GM13977 (cell line): Measurements from ENCODE around the gene DPYSL4.

ENCODE experiments used
- DNase-seq: peaks from one replicate; pipeline ENCODE4 v3.0.0; 2012; ENCODE audit warnings: low spot score
- in situ Hi-C: fragments of 300-500 bp; cut with MboI; formaldehyde crosslinking; loops from one replicate; pipeline ENCODE4 v1.12.0; 2022; ENCODE audit warnings: low sequenced_read_pairs, low pct_unique_long_range_greater_than_20kb, mixed read lengths, inconsistent platforms; ENCODE audit not compliant: unreplicated experiment
- TF ChIP-seq, protein P1 (sequence below): IDR thresholded peaks from 2 replicates; pipeline ENCODE4 v1.5.1; 2012; ENCODE audit warnings: mild to moderate bottlenecking, control low read depth; ENCODE audit not compliant: insufficient read depth; ENCODE audit errors: extremely low read depth, missing control alignments

Gene DPYSL4

DNA sequence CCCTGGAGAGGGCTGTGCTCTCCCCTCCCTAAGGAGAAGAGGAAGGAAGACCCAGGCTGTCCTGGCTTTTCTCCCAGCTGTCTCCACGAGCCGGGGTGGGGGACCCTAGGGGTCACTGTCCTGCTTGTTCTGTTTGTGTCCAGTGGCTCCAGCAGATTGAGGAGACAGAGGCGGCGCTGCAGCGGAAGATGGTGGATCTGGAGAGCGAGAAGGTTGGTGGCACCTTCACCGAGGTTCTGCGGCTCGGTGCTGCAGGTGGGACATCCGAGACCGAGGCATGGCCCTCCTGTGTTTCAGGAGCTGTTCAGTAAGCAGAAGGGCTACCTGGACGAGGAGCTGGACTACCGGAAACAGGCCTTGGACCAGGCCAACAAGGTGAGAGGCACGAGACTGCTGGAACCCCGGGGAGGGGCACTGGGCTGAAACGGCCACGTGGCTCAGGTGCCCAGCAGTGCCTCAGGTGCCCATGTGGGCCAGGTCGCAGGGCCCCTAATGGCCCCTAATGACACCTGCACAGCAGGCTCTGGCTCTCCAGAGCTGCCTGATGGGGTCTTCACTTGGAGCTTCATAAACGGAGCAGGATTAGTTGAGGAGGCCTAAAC lies 33.0 kb upstream of the DPYSL4 start:
- TF ChIP-seq, protein P1, sequence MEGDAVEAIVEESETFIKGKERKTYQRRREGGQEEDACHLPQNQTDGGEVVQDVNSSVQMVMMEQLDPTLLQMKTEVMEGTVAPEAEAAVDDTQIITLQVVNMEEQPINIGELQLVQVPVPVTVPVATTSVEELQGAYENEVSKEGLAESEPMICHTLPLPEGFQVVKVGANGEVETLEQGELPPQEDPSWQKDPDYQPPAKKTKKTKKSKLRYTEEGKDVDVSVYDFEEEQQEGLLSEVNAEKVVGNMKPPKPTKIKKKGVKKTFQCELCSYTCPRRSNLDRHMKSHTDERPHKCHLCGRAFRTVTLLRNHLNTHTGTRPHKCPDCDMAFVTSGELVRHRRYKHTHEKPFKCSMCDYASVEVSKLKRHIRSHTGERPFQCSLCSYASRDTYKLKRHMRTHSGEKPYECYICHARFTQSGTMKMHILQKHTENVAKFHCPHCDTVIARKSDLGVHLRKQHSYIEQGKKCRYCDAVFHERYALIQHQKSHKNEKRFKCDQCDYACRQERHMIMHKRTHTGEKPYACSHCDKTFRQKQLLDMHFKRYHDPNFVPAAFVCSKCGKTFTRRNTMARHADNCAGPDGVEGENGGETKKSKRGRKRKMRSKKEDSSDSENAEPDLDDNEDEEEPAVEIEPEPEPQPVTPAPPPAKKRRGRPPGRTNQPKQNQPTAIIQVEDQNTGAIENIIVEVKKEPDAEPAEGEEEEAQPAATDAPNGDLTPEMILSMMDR = no peak
- in situ Hi-C loops = no loop called here
- DNase-seq = no peak

- TF ChIP-seq, protein P1 = no peak
- in situ Hi-C loops = no loop called here
These were observed 32.3 kb upstream of the DPYSL4 start for GRCh38 chr10:132154440-132154839.

DNA sequence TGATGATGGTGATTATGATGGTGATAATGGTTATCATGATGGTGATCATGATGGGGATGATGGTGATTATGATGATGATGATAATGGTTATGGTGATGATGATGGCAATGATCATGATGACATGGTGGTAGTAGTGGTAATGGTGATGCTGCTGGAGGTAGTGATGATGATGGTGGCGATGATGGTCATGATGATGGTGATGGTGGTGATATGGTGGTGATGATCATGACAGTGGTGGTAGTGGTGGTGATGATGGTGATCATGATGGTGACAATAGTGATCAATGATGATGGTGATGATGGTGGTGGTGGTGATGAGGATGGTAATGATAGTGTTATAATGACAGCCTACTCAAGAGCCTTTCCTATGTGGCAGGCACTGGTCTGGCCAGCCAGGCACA lies 31.8 kb upstream of the DPYSL4 start:
- in situ Hi-C loops = no loop called here
- DNase-seq = no peak
- TF ChIP-seq, protein P1 = no peak

More at GRCh38 chr10:132154440-132154839, 32.3 kb upstream of the DPYSL4 start:
- DNase-seq = no peak

DNA sequence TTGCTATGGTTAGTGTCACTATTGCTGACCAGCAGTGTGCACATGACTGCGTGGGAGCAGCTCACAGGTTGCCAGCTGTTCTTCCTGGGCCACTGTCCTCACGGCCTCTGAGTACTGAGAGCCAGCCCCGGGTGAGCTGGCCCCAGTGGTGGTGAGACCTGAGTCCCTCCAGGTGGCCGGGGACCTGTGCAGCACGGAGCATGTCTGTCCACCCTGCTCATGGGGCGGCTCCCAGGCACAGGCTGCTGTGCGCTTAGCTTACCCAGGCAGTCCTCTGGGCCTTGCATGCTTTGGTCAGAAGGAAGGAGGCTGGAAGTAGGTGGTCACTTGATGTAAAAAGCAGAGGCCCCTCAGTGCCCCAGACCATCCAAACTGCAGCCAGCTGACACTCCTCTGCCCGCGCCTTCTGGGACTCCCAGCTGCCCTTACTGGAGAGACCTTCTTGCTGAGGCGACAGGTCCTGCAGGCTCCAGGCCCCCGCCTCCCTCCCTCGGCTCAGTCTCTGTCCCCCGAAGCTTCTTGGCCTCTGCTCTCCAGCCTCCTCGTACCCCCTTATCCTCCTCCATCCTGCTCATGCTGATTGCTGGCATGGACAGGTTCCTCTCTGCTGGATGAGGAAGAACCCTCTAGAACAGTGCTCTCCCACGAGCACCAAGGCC lies 30.9 kb upstream of the DPYSL4 start:
- DNase-seq = no peak
- TF ChIP-seq, protein P1 = no peak
- in situ Hi-C loops = no loop called here

DNA sequence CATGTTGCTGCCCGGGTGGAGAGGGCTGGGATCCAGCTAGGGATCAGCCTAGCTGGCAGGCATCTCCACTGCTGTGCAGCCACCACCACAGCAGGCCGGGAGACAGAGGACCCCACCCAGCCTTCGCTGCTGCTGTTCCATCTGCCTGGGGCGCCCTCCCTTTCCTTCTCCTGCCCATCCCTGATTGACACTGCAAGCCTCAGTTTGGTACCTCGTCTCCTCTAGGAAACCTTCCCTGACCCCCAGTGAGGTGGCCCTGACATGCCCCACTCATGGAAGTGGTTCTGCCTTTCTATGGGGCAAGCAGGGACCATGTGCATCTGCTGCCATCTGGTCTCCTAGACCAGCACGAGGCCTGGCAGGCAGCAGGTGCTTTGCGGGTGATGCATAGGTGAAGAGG lies 30.4 kb upstream of the DPYSL4 start:
- DNase-seq = no peak
- in situ Hi-C loops = no loop called here
- TF ChIP-seq, protein P1 = no peak

DNA sequence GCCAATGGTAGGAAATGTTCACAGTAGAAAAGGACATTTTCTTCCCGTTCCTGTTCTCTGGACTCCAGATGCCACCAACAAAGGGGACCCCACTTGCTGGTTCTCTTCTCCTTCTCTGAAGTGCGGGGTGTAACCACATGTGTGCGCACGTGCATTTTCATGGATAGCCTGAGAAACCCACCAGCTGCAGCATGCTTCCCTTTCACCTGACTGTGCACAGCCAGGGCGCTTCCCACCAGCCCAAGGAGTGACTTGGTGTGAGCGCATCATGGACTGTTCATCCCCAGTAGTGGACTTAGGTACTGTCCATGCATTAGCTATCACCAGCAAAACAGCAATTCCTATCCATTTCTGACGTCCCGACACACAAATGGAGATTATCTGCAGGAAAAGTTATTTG lies 29.6 kb upstream of the DPYSL4 start:
- TF ChIP-seq, protein P1 = no peak
- DNase-seq = no peak
- in situ Hi-C loops = no loop called here
